B cell (primary cell): ENCODE data around the gene ADGRA1. TPM values are rescaled to one million over a fixed set of nuclear protein-coding genes. Genes with fewer than 3 reads are reported as not detected.

Experiments
- ATAC-seq: fragments of 200-7000 bp; cut with Tn5 transposase; one replicate; pipeline ENCODE4 v1.10.0; 2021; ENCODE audit warnings: low read depth, mild to moderate bottlenecking, moderate number of reproducible peaks, moderate library complexity
- CTCF ChIA-PET: fragments of 350-600 bp; sonication (Branson Sonifier 250); formaldehyde crosslinking; loops from one replicate; lab custom pipeline; 2021; ENCODE audit warnings: antibody characterized with exemption, inconsistent platforms; lab: Charles Lee
- POLR2A ChIA-PET: fragments of 350-600 bp; sonication (Branson Sonifier 250); formaldehyde crosslinking; loops from one replicate; lab custom pipeline; 2021; ENCODE audit warnings: antibody characterized with exemption; lab: Charles Lee
- DNase-seq: peaks from one replicate; pipeline ENCODE4 v3.0.0; 2013
- H2AFZ ChIP-seq: 2 replicates; pipeline ENCODE4 v1.6.1; 2012; ENCODE audit warnings: mild to moderate bottlenecking, low read depth, low read length; ENCODE audit not compliant: insufficient read depth, poor library complexity, severe bottlenecking
- H3K27ac ChIP-seq, 2 donors: 1 replicate in 1 of 2; 2 replicates in 1 of 2; pipeline ENCODE4 v1.5.1; 2012 to 2013; ENCODE audit warnings: low read length in 2 of 2, mild to moderate bottlenecking in 2 of 2, moderate library complexity in 1 of 2
- H3K27me3 ChIP-seq, 4 experiments: fragments of 200-600 bp in 1 of 4; sonication (generic) in 1 of 4; replicated peaks in 1 of 4; 1 replicate in 2 of 4; 2 replicates in 2 of 4; pipeline versions ENCODE4 v1.6.1 to v1.7.0; 2013 to 2016; ENCODE audit warnings: low read length in 3 of 4, mild to moderate bottlenecking in 2 of 4, mixed read lengths in 1 of 4, moderate library complexity in 1 of 4; ENCODE audit not compliant: insufficient read depth in 4 of 4, control insufficient read depth in 3 of 4; ENCODE audit errors: control extremely low read depth in 1 of 4
- H3K36me3 ChIP-seq, 2 experiments: replicated peaks in 1 of 2; 1 replicate in 1 of 2; 2 replicates in 1 of 2; pipeline versions ENCODE4 v1.6.1 to v1.7.1; 2013; ENCODE audit warnings: low read length in 1 of 2; ENCODE audit not compliant: insufficient read depth in 2 of 2, control insufficient read depth in 1 of 2; ENCODE audit errors: control extremely low read depth in 1 of 2, extremely low read depth in 1 of 2
- H3K4me1 ChIP-seq, 2 donors: fragments of 200-600 bp in 1 of 2; sonication (generic) in 1 of 2; 1 replicate in 1 of 2; 2 replicates in 1 of 2; pipeline versions ENCODE4 v1.5.1 to v1.6.1; 2013 to 2017; ENCODE audit warnings: low read length in 2 of 2; ENCODE audit not compliant: control insufficient read depth in 2 of 2, insufficient read depth in 2 of 2
- H3K4me2 ChIP-seq: replicated peaks from 2 replicates; pipeline ENCODE3; 2012; ENCODE audit warnings: mild to moderate bottlenecking, low read depth, low read length; ENCODE audit not compliant: poor library complexity, severe bottlenecking
- H3K4me3 ChIP-seq, 5 experiments: fragments of 200-600 bp in 1 of 5; sonication (generic) in 1 of 5; 1 replicate in 3 of 5; 2 replicates in 2 of 5; pipeline versions ENCODE4 v1.5.1 to v1.7.0; 2011 to 2016; ENCODE audit warnings: low read length in 4 of 5, mild to moderate bottlenecking in 4 of 5, low read depth in 2 of 5, control low read depth in 1 of 5, moderate library complexity in 1 of 5; ENCODE audit not compliant: insufficient read depth in 1 of 5; ENCODE audit errors: control extremely low read depth in 1 of 5, extremely low read depth in 1 of 5
- H3K79me2 ChIP-seq: fragments of 200-600 bp; sonication (generic); one replicate; pipeline ENCODE4 v1.6.0; 2016; ENCODE audit warnings: low read length; ENCODE audit not compliant: control insufficient read depth, insufficient read depth
- H3K9ac ChIP-seq: fragments of 200-600 bp; sonication (generic); 2 replicates; pipeline ENCODE4 v1.6.1; 2017; ENCODE audit warnings: mild to moderate bottlenecking, low read length, moderate library complexity
- H3K9me3 ChIP-seq, 3 donors: one replicate each; pipeline versions ENCODE4 v1.6.1 to v1.7.1; 2013; ENCODE audit warnings: low read length in 2 of 3; ENCODE audit not compliant: control insufficient read depth in 2 of 3, insufficient read depth in 1 of 3; ENCODE audit errors: control extremely low read depth in 1 of 3
- H4K20me1 ChIP-seq: 2 replicates; pipeline ENCODE4 v1.6.0; 2012; ENCODE audit warnings: mild to moderate bottlenecking, low read length; ENCODE audit not compliant: insufficient read depth, control insufficient read depth, poor library complexity, severe bottlenecking
- H3K27ac Mint-ChIP-seq: one replicate; pipeline ENCODE4 v1.8.0; 2021; ENCODE audit warnings: mixed read lengths
- H3K27me3 Mint-ChIP-seq: one replicate; pipeline ENCODE4 v1.8.0; 2021; ENCODE audit warnings: mixed read lengths
- H3K4me1 Mint-ChIP-seq: one replicate; pipeline ENCODE4 v1.8.0; 2021; ENCODE audit warnings: mixed read lengths
- H3K4me3 Mint-ChIP-seq: one replicate; pipeline ENCODE4 v1.8.0; 2021; ENCODE audit warnings: mixed read lengths
- H3K9me3 Mint-ChIP-seq: one replicate; pipeline ENCODE4 v1.8.0; 2022; ENCODE audit warnings: mixed read lengths; ENCODE audit not compliant: insufficient read depth
- EZH2 ChIP-seq: IDR thresholded peaks from 2 replicates; pipeline ENCODE4 v1.6.1; 2012; ENCODE audit warnings: borderline replicate concordance, low read depth, mild to moderate bottlenecking, moderate library complexity, low read length; ENCODE audit not compliant: insufficient read depth, poor library complexity, severe bottlenecking
- WGBS: methylation state at CpG from one replicate; pipeline ENCODE4 v1.1.5; 2013; ENCODE audit warnings: missing lambda C conversion rate; ENCODE audit not compliant: insufficient coverage; 5-methylcytosine and 5-hydroxymethylcytosine counted together
- intact Hi-C: fragments of 100-400 bp; cut with micrococcal nuclease; formaldehyde crosslinking; loops from one replicate; pipeline ENCODE4 v1.10.0; 2022
- polyA plus RNA-seq: library from polyadenylated mRNA; depleted of rRNA; stranded (reverse); fragments of >200 nt; gene quantifications from 2 replicates; pipeline ENCODE4 v1.2.3, GENCODE V29; 2012
- total RNA-seq, 2 donors: library from RNA; stranded (reverse); fragments of 120-200 nt in 1 of 2; gene quantifications; 1 replicate in 1 of 2; 2 replicates in 1 of 2; pipeline versions ENCODE4 v1.2.3 to v1.2.4, GENCODE V29; 2013 to 2022
- TF ChIP-seq, protein P1 (sequence below): fragments of 200-600 bp; IDR thresholded peaks from one replicate; pipeline ENCODE4 v1.8.0; 2022; ENCODE audit warnings: antibody characterized with exemption, mild to moderate bottlenecking

Gene ADGRA1
- total and polyA plus RNA-seq, 2 donors (not counting 1 experiment from before 2014, with no cell fraction given), result not detected

GRCh38 chr10:133122171-133122935, 34.6 kb downstream of the ADGRA1 start:
- no peak for DNase-seq
- CTCF ChIA-PET, result interaction anchor here (0.8 kb wide), 1 partner anchor 219 kb away, joined by 3 read pairs; no protein-coding TSS in a partner anchor
- H3K4me3 Mint-ChIP-seq, result no peak overlapping the region

More at GRCh38 chr10:133122171-133122935, 34.6 kb downstream of the ADGRA1 start:
- no peak overlapping the region for H2AFZ ChIP-seq
- peak overlapping the region; percentile 40 for H3K4me2 ChIP-seq
- H3K9me3 Mint-ChIP-seq, result peaks cover 7% of the 10 kb centered on the region
- H3K27ac Mint-ChIP-seq, result no peak overlapping the region
- H3K27me3 Mint-ChIP-seq, result peaks cover 7% of the 10 kb centered on the region
- peaks cover 0 to 35% (median 0%) of the 10 kb centered on the region in 3 donors for H3K9me3 ChIP-seq
- H4K20me1 ChIP-seq, result no peaks in the 10 kb centered on the region
- H3K4me1 ChIP-seq, result peaks cover 0 to 3% of the 10 kb centered on the region in 2 donors
- H3K36me3 ChIP-seq, result no peaks in the 10 kb centered on the region
- POLR2A ChIA-PET, result no interaction called here
- intact Hi-C loops, result no loop called here
- peaks cover 0 to 25% (median 0%) of the 10 kb centered on the region in 4 experiments for H3K27me3 ChIP-seq
- 54% methylated on average over 32 of the region's 33 CpGs for WGBS
- H3K4me3 ChIP-seq, result no peak overlapping the region
- no peaks in the 10 kb centered on the region for H3K79me2 ChIP-seq
- H3K4me1 Mint-ChIP-seq, result no peaks in the 10 kb centered on the region
- TF ChIP-seq EZH2, result no peak
- TF ChIP-seq, protein P1, sequence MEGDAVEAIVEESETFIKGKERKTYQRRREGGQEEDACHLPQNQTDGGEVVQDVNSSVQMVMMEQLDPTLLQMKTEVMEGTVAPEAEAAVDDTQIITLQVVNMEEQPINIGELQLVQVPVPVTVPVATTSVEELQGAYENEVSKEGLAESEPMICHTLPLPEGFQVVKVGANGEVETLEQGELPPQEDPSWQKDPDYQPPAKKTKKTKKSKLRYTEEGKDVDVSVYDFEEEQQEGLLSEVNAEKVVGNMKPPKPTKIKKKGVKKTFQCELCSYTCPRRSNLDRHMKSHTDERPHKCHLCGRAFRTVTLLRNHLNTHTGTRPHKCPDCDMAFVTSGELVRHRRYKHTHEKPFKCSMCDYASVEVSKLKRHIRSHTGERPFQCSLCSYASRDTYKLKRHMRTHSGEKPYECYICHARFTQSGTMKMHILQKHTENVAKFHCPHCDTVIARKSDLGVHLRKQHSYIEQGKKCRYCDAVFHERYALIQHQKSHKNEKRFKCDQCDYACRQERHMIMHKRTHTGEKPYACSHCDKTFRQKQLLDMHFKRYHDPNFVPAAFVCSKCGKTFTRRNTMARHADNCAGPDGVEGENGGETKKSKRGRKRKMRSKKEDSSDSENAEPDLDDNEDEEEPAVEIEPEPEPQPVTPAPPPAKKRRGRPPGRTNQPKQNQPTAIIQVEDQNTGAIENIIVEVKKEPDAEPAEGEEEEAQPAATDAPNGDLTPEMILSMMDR, result no peak
- no peak overlapping the region for H3K9ac ChIP-seq
- H3K27ac ChIP-seq, result no peak overlapping the region
- ATAC-seq, result no peak
